GM19328 (cell line): Measurements from ENCODE around the gene TLNRD1.

Source experiments
- ATAC-seq: cut with Tn5 transposase; IDR thresholded peaks from one replicate; pipeline ENCODE4 v1.9.1; 2021; ENCODE audit warnings: mild to moderate bottlenecking, moderate library complexity; ENCODE audit not compliant: unreplicated experiment

Gene TLNRD1

DNA sequence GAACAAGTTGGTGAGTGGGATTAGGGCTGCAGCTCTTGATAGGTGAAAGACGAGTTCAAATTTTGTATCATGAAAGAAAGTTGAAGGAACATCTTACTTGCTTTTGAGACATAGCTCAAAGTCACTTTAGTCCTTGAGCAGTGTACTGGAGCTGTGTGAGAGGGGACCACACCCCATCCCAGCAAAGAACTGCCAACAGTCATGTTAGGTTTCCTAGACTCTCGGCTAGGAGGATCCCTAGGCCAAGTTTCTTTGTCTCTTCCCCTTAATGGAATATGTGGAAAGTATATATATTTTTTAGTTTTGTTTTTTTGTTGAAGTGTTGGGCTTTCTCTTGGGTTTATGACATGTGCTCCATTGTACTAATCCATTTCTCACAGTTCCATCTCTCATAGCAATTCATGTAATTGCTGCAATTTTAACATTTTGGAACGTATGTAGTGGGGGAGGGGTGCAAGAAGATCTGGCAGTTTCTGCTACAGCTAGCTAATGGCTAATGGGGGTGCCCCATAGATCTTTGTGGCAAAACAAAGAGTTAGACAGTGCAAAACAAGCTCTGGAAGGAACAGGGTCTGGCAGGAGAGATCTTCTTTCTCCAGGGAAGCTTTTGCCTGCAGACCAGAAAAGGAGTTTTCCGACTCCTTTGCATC, 25.1 kb downstream of the TLNRD1 start:
- ATAC-seq = no peak

DNA sequence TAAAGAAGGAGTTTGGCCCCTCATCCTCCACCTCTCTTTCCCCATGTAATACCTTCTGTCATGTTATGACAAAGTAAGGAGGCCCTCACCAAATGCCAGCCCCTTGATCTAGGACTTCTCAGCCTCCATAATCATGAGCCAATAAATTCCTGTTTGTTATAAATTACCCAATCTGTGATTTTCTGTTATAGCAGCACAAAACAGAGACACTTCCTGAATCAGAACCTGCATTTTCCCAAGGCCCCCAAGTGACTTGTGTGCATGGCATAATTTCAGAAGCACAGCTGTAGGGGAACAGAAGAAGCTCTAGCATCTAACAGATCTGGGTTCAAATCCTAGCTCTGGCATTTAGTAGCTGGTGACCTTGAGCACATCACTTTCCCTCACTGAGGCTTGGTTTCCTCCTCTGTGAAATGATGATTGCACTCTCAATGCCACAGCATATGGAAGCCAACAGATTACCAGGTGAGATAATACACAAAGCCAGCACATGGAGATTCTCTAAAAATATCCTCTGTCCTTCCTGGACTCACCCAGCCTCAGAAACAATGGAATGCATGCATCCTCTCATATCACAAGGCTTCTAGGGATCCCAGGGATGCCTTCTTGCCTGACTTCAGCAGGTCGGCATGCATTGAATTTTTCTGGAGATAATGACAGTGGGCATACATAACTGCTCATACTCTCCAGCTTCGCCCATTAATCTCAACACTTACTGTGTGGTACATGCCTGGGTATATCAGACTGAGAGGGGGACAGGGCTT, 26.3 kb downstream of the TLNRD1 start:
- ATAC-seq = no peak

DNA sequence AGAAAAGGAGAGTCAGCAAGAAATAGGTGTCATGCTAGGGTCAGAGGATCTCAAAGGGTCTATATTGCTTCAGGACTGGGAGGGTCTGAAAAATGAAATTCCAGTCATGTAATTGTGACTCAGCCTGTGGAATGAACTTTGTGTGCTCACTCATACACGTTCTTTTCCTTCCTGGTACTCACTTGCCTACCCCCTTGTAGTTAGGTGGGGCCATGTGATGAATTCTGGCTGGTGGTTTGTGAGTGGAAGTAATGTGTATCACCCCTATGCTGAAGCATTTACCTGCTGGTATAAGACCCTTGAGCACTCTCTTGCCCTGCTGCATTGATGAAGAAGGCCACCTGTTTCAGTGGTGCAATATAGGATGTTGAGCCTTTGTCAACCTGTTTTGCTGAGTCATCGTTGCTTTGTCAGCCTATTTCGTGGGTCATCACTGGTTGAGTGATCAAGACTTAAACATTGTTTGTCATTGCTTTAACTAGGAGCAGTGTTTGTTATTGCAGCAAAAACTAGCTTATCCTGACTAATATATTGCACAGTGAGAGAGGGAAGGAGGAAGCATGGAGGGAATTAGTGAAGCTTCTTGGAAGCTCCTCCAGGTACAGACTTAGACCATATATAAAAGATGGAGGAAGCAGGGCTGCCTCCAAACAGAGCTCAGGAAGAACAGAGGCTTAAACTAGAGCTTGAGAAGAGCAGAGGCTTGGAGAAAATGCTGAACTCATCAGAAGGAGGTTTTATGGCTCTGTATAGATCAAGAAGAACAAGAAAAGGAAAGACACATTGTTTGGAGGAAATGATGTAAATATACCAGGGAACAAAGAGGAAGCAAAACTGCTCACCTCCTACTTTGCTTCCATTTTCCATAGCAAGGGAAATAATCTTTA, 28.9 kb downstream of the TLNRD1 start:
- ATAC-seq = no peak

DNA sequence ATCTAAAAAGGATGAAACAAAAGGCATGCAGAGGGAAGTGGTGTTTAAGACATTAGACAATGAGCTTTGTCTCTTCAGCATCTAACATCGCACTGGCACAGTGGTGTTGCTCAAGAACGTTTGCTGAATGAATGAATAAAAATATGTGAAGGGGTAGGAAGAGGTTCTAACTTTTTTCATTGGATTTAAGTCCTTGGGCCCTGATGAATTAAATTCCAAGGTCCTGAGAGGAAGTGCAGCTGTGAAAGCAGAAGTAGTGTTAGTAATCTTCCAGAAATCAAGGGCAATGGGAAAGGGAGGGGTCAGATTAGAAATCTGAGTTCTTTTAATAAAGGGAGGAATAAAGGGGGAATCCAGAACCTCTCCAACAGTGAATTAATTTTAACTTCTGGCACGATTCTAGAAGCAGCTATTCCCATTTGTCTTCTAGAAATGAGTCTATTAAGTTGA, 29.6 kb downstream of the TLNRD1 start:
- ATAC-seq = no peak

DNA sequence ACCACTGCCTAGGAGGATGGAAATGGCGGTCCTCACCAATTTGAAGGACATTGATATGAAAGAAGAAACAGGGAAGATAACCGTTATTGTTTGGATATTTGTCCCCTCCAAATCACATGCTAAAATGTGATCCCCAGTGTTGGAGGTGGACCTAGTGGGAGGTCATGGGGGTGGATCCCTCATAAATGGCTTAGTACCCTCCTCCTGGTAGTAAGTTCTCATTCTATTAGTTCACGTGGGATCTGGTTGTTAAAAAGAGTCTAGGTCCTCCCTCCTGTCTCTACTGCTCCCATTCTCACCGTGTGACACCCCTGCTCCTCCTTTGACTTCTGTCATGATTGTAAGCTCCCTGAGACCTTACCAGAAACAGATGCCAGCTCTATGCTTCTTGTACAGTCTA, 30.5 kb downstream of the TLNRD1 start:
- ATAC-seq = no peak

DNA sequence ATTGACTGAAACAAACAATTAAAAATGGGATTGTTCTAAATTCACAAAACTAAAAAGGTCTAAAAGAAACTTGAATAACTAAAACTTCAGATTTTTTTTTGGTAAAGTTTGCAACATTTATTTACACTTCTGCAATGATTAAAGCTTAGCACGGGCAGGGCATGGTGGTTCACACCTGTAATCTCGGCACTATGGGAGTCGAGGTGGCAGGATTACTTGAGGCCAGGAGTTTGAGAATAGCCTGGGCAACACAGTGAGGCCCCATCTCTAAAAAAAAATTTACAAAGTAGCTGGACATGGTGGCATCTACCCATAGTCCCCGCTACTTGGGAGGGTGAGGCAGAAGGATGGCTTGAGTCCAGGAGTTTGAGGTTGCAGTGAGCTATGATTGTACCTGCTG, 31.6 kb downstream of the TLNRD1 start:
- ATAC-seq = no peak

DNA sequence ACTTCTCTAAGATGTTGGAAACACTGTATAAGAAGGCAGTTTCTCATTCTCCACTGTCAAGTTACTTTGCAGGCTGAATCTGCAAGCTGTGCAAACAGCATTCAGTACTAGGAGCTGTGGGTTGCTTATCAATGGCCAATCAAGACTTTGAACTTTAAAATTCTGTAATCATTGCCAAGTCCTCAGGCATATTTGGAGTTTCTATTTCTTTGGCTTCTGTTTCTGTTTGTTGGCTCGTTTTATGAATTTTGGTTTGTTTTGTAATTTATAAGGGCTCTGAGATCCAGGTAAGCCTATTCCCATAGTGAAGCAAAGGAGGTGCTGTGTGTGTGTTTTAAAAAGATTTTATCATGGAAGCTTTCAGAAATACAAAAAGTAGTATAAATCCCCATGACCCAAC, 32.1 kb downstream of the TLNRD1 start:
- no peak for ATAC-seq

DNA sequence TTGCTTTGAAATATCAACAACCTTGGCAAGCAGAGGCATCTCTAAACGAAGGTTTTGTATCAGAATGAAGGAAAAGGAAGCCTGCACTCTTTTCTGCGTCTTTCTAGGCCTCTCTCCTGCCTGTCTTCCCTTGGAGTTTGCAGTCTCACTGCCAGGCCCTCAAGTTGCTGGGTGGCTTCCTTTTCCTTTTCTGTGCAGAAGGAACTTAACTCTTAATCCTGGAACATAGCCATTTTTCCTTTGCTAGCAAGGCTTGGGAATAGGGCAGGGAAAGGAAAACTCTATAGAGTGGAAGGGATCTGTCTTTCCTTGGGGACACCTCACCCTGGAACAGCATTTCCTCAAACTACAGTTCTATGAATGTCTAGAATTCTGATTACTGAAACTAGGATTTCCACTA, 32.8 kb downstream of the TLNRD1 start:
- no peak for ATAC-seq

DNA sequence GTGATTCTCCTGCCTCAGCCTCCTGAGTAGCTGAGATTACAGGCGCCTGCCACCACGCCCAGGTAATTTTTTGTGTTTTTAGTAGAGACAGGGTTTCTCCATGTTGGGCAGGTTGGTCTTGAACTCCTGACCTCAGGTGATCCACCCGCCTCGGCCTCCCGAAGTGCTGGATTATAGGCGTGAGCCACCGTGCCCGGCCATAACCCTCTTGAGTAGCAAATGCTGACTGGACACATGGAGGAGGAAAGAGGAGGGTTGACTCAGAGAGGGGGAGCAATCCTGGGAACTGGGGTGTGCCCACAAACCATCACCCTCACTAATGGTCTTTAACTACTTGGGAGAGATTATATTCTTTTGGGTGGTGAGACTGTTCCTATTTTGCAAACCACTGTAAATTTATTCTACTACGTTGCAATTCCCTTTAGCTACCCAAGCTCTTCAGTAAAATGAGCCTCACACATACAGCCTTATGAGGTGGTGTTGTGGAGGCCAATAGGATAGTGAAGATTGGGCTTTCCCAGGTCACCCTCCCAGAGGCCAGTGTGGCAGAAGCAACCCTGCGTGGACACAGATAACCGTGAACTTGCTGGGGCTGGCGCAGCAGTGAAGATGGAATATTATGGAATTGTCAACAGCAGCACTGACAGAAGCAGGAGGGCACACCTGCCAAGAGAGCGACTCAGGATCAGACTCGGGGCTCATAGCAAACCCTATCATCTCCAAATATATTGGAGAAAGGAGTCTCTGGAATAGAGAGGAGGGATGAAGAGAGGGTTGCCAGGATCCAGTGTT, 37.4 kb downstream of the TLNRD1 start:
- ATAC-seq = no peak

DNA sequence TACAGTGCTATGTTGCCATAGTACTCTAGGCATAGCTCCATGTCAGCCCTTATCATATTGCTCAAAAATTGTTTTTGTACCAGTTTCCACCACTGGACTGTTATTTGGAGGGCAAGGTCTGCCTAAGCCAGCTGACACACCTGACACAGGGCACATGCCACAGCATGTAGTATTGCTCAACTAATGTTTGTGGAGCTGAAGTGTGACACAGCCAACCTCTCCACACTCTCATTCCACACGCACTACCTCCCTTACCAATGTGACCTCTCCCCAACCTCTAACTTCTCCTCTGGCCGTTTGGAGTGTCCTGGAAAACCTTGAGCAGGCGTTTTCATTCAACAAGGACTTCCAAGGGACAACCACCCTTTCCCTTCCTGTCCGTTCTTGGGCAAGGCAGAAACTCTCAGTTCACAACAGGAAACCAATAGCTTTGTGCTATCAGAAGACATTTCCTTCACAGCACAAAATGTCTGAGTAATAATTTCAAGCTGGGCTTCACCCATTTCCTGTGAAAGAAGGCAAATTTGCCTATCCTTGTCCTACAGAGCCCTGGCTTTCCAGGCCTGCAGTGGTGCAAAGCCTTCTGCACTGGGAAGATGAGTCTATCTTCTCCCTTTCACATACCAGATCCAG, 38.4 kb downstream of the TLNRD1 start:
- ATAC-seq = no peak

DNA sequence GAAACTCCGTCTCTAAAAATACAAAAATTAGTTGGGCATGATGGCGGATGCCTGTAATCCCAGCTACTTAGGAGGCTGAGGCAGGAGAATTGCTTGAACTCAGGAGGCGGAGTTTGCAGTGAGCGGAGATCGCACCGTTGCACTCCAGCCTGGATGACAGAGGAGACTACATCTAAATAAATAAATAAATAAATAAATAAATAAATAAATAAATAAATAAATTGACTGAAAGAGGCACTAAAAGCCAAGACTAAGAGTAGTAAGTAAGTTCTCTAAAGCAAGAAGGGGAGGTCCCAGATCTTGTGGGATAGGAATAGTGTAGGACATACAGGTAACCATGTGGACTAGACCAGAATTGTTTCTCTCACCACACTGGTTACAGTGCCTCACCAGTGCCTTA, 40.0 kb downstream of the TLNRD1 start:
- no peak for ATAC-seq

DNA sequence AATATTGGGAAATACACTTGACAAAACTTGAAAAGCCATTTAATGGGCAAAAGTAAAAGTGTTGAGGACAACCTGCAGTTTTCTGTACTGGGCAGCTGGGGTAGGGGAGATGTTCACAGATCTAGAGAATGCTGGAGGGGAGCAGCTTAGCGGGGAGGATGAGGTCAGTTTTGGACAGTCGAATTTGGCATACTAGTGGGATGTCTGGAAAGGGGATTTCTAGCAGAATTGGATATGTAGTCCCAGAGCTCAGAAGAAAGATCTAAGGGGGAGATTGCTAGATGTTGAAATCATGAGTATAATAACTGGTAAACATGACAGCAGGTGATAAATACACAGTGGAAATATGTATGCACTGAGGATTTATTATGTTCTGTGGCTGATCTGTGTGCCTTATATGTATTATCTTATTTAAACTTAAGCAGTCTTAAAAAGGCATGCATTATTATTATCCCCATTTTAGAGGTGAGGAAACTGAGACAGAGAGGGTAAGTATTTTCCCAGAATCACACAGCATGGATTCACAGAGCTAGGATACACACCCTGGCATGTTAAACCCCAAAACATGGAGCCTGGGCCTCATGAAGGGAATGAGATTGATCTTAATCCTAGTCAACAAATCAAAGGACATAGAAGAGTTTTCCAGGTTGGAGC, 42.7 kb downstream of the TLNRD1 start:
- no peak for ATAC-seq

DNA sequence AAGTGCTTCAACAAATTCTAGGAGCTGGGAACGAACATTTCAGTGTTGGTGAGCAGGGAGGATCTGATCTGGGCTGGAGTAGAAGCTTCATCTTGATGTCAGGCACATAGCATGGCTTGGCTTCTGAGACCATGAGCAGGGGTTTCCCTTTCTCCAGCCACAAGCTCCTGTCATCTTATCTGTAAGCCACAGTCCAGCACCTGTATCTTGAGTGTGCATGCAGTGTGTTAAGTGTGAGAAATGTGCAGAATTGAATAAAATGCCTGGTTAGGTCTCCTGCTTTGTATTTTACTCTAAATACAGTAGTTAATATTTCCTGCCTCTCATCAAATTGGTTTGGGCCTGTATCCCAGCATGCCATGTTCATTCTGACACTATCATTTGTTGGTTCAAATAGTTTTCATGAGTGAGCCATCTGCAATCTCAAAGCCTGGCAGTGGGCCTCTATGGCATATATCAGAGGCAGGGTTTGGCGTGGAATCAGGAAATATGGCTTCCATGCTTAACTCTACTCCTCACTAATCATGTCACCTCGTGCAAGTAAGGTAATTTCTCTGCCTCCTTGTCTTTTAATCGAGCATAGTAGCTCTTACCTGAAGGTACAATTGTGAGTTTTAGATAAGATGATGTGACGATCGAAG, 43.3 kb downstream of the TLNRD1 start:
- ATAC-seq = no peak

DNA sequence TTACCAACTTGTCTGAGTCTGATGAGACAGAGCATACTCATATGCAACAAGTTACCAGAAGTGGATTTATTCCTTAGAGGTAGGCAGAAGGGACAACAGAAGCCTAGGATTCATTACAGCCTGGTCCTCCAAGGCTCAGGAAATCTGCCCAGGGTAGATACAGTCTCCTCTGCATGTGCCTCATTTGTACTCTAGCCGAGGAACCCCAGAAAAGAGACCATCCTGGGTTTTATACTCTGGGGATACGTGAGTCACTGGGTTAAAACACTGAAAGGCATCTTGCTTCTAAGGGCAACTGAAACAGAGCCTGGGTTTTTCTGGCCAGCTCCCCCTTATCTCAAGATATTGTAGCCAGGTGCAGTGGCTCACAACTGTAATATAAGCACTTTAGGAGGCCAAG, 45.6 kb downstream of the TLNRD1 start:
- ATAC-seq = no peak

DNA sequence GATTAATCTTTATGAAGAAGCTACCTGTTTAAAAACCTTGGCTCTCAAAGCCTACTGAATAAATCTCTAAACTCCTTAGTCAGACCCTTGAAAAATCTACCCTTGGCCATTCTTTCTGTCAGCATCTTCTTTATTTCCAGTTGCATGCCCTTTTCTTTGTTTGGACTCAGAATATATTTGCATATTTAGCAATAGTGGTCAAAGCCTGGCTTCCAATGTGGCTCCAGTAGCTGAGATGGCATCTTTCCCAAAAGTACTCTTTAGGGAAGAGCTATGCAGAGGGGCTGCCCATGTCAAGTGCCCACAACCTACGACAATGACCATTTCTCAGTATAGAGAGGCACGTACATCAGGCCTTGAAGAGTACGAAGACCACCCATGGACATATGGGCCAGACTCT, 47.2 kb downstream of the TLNRD1 start:
- ATAC-seq = no peak

DNA sequence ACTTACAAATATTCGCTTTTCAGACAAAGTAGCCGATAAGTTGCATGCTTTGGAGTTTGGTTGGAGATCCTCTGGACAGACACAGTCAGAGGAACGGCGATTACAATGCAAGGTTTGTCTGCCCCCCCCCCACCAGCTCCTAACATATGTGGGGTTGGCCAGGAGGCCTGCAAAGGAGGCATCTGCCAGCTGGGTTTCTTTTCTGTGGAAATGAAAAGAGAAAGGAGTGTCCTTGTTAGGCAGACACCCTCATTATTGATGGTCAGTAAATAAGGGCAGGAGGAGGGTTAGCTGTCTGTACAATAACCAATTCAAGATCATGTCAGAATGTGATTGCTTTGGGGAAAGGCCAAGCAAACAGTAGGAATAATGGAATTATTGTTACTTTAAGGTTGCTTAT, 49.1 kb downstream of the TLNRD1 start:
- no peak for ATAC-seq

DNA sequence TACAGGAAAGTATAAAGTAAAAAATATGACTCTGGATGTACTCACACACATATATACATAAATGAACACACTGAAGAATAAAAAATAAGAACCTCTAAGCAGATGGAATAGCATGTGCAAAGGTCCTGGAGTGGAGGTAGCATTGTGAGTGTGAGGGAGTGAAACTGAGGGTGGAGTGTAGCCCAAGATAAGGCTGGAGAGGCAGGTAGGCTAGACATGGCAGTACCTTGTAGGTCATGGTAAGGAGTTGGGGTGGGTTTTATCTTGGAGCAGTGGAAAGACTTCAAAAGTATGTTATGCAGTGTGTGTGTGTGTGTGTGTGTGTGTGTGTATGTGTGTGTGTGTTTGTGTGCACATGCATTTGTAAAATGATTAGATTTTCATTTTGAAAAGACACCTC, 49.5 kb downstream of the TLNRD1 start:
- no peak for ATAC-seq

DNA sequence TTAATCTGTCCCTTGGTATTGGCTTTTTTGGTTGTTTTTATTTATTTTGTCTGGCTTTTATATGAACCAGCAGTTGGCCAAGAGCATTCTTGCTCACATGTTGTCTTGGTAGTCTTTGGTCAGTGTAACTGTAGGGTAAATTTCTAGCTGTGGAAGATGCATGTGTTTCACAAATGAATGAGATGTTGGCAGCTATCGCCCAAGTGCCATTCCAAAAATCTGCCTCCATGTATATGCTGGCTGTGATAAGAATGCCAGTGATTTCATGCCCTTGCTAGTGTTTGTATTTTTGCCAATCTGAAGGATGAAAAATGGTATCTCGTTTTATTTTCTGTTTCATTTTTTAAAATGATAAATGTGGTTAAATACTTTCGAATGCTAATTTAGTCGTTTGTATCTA, 50.1 kb downstream of the TLNRD1 start:
- ATAC-seq = no peak

DNA sequence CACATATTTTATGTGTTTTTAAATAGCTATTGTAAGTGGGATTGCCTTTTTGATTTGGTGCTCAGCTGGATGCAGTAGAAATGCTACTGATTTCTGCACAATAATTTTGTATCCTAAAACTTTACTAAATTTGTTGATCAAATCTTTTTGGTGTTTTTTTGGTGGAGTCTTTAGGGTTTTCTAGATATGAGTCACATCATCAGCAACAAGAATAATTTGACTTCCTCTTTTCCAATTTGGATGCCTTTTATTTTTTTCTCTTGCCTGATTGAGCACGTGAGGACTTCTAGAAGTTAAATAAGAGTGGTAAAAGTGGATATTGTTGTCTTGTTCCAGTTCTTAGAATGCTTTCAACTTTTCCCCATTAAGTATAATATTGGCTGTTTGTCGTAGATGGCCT, 51.3 kb downstream of the TLNRD1 start:
- no peak for ATAC-seq
